Ascending aorta (tissue), 2 donors: ENCODE measurements around the gene MAGEB2. TPM values are rescaled to one million over a fixed set of nuclear protein-coding genes. Genes with fewer than 3 reads are reported as not detected.

Experiments used
- DNase-seq, 2 donors: peaks; one replicate each; pipeline ENCODE4 v3.0.0-alpha.2; 2019; ENCODE audit warnings: low spot score in 2 of 2
- H3K27ac ChIP-seq, 2 donors: fragments of 200-600 bp; sonication (generic); one replicate each; pipeline ENCODE4 v1.5.1; 2016 to 2017; ENCODE audit warnings: mild to moderate bottlenecking in 1 of 2
- H3K27me3 ChIP-seq: fragments of 200-600 bp; sonication (generic); one replicate; pipeline ENCODE4 v1.5.1; 2017
- H3K36me3 ChIP-seq, 2 donors: fragments of 200-600 bp; sonication (generic); one replicate each; pipeline ENCODE4 v1.5.1; 2016
- H3K4me1 ChIP-seq, 2 donors: fragments of 200-600 bp; sonication (generic); one replicate each; pipeline ENCODE4 v1.5.1; 2016 to 2017; ENCODE audit warnings: mild to moderate bottlenecking in 1 of 2
- H3K4me3 ChIP-seq, 2 donors: fragments of 200-600 bp; sonication (generic); one replicate each; pipeline ENCODE4 v1.5.1; 2016 to 2017; ENCODE audit warnings: mild to moderate bottlenecking in 1 of 2
- H3K9me3 ChIP-seq, 2 donors: fragments of 200-600 bp; sonication (generic); one replicate each; pipeline ENCODE4 v1.5.1; 2016
- intact Hi-C: fragments of 100-400 bp; cut with DNase I; formaldehyde crosslinking; loops from one replicate; pipeline ENCODE4 v1.15.1; 2023
- total RNA-seq: library from RNA; depleted of rRNA; stranded (reverse); fragments of >200 nt; gene quantifications from one replicate; pipeline ENCODE4 v1.1.0, GENCODE V29; 2016
- TF ChIP-seq, protein P1 (sequence below), 3 experiments: fragments of 200-600 bp in 2 of 3; fragments of 450-650 bp in 1 of 3; sonication (generic) in 2 of 3; IDR thresholded peaks; one replicate each; pipeline ENCODE4 v1.5.1; 2016 to 2019; ENCODE audit warnings: antibody characterized with exemption in 3 of 3, mild to moderate bottlenecking in 1 of 3, moderate library complexity in 1 of 3

The MAGEB2 gene
- total RNA-seq, 1 donor from 2014 or later: not detected

DNA sequence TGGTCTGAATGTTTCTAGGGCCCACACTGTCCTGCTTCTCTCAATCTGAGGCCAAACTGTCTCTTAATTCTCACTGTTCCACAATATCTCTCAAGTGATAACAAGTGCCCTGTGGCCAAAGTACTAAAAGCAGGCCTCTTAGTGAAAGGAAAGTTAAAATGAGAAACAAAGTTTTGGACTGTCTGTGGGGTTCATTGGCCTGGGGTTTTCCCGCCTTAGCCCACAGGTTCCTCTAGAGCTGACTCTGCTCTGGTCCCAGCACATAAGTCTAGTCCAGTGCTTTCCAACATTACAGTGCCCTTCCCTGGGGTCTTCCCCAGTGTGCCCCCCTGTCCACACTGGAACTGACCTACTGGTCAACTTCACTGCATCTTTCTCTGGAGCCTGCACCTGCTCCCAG is 37.9 kb downstream of the MAGEB2 start:
- no peak overlapping the region for H3K4me3 ChIP-seq
- TF ChIP-seq, protein P1, sequence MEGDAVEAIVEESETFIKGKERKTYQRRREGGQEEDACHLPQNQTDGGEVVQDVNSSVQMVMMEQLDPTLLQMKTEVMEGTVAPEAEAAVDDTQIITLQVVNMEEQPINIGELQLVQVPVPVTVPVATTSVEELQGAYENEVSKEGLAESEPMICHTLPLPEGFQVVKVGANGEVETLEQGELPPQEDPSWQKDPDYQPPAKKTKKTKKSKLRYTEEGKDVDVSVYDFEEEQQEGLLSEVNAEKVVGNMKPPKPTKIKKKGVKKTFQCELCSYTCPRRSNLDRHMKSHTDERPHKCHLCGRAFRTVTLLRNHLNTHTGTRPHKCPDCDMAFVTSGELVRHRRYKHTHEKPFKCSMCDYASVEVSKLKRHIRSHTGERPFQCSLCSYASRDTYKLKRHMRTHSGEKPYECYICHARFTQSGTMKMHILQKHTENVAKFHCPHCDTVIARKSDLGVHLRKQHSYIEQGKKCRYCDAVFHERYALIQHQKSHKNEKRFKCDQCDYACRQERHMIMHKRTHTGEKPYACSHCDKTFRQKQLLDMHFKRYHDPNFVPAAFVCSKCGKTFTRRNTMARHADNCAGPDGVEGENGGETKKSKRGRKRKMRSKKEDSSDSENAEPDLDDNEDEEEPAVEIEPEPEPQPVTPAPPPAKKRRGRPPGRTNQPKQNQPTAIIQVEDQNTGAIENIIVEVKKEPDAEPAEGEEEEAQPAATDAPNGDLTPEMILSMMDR (IDR thresholded peaks at IDR 0.05): no peak
- intact Hi-C loops: no loop called here
- no peaks in the 10 kb centered on the region for H3K9me3 ChIP-seq
- H3K4me1 ChIP-seq: no peaks in the 10 kb centered on the region
- H3K36me3 ChIP-seq: no peaks in the 10 kb centered on the region
- no peaks in the 10 kb centered on the region for H3K27me3 ChIP-seq
- no peak overlapping the region for H3K27ac ChIP-seq
- DNase-seq: no peak

DNA sequence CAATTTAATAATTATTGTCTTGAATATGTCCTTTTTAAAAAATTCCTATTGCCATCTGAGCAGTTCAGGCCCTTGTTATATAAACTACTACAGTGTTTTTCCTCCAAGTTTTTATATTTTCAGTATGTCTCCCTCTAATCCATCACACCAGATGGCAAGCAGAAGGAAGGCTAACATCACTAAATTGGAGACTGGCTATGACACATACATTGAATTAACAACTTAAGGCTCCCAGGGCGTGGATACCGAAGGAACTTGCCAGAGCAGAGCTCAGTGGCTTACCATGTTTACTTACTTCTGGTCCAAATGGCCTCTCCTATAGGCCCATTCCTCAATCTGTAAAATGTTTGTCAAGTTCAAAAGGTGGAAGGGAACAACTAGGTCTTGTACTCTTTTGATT is 44.6 kb downstream of the MAGEB2 start:
- intact Hi-C loops: no loop called here
- TF ChIP-seq, protein P1 (IDR thresholded peaks at IDR 0.05): no peak
- Histone ChIP-seq H3K4me1 (no peaks in the 10 kb centered on the region), H3K27ac (no peak overlapping the region), H3K4me3 (no peak overlapping the region), H3K9me3 (no peaks in the 10 kb centered on the region), H3K27me3 (no peaks in the 10 kb centered on the region), H3K36me3 (no peaks in the 10 kb centered on the region)
- DNase-seq: no peak

DNA sequence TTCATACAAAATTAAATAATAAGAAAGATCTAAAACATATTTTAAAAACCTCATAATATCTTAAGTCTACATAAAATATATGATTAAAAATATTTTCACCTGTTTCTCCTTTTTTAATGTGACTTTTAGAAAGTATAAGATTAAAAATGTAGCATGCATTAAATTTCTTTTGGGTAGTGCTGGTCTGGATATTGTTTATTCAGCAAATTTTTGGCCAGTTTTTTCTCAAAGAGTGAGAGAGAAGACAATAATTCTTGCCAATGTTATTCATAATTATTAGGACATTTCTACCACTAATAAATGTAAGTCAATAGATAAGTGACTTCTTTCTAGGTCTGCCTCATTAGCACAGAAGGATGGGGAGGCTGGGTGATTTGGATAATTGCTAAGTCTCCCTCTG is 45.6 kb downstream of the MAGEB2 start:
- Histone ChIP-seq H3K27ac (no peak overlapping the region), H3K9me3 (no peaks in the 10 kb centered on the region), H3K27me3 (no peaks in the 10 kb centered on the region), H3K4me3 (no peak overlapping the region), H3K4me1 (no peaks in the 10 kb centered on the region), H3K36me3 (no peaks in the 10 kb centered on the region)
- TF ChIP-seq, protein P1 (IDR thresholded peaks at IDR 0.05): no peak
- intact Hi-C loops: no loop called here
- no peak for DNase-seq

DNA sequence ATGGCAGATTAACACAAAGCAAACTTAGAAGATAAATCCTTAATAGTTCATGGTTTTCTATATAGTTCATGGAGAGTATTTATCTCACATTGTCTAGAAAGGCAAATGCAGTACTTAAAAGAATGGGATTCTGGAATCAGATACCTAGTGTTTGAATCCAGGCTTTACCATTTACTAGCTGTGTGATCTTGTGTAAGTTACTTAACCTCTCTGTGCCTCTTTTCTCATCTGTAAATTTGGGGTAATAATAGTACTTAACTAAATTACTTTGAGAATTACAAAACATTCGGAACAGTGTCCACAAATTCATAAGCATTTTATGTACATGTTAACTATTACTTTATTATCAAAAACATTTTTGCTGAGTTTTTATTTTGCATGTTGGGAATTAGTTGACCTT is 47.4 kb downstream of the MAGEB2 start:
- Histone ChIP-seq H3K9me3 (no peaks in the 10 kb centered on the region), H3K4me1 (no peaks in the 10 kb centered on the region), H3K4me3 (no peak overlapping the region), H3K36me3 (no peaks in the 10 kb centered on the region), H3K27ac (no peak overlapping the region), H3K27me3 (no peaks in the 10 kb centered on the region)
- DNase-seq: no peak
- intact Hi-C loops: no loop called here
- TF ChIP-seq, protein P1 (IDR thresholded peaks at IDR 0.05): no peak

Other genes starting within 250 kb of the MAGEB2 start
- not detected for gene MAGEB3, start 15.1 kb downstream of the MAGEB2 start, total RNA-seq
- gene MAGEB4, start 26.4 kb downstream of the MAGEB2 start, total RNA-seq: not detected
- not detected for gene MAGEB1, start 31.6 kb downstream of the MAGEB2 start, total RNA-seq
- gene NR0B1, start 93.8 kb downstream of the MAGEB2 start, total RNA-seq: 0.21 TPM